Right atrium auricular region (tissue), 2 donors: ENCODE results near the gene TBC1D9. TPM values are rescaled to one million over a fixed set of nuclear protein-coding genes. Genes with fewer than 3 reads are reported as not detected.

Experiments
- DNase-seq: peaks from one replicate; pipeline ENCODE4 v3.0.0-alpha.2; 2019; ENCODE audit warnings: low spot score
- H3K27ac ChIP-seq, 2 donors: fragments of 200-600 bp; sonication (generic); 1 replicate in 1 of 2; 2 replicates in 1 of 2; pipeline ENCODE4 v1.5.1; 2016 to 2019
- H3K27me3 ChIP-seq, 2 donors: fragments of 200-600 bp; sonication (generic); one replicate each; pipeline versions ENCODE4 v1.5.1 to v1.6.0; 2017 to 2019
- H3K36me3 ChIP-seq: fragments of 200-600 bp; sonication (generic); one replicate; pipeline ENCODE4 v1.5.1; 2016
- H3K4me1 ChIP-seq, 2 donors: fragments of 200-600 bp; sonication (generic); one replicate each; pipeline versions ENCODE4 v1.5.1 to v1.6.0; 2017 to 2019
- H3K4me3 ChIP-seq, 2 donors: fragments of 200-600 bp; sonication (generic); 1 replicate in 1 of 2; 2 replicates in 1 of 2; pipeline ENCODE4 v1.5.1; 2017 to 2019; ENCODE audit warnings: mild to moderate bottlenecking in 1 of 2, moderate library complexity in 1 of 2
- H3K9me3 ChIP-seq, 2 donors: fragments of 200-600 bp; sonication (generic); one replicate each; pipeline ENCODE4 v1.5.1; 2019
- total RNA-seq, 2 donors: library from RNA; depleted of rRNA; stranded (reverse); fragments of >200 nt; gene quantifications; one replicate each; pipeline ENCODE4 v1.1.0, GENCODE V29; 2016
- TF ChIP-seq, protein P1 (sequence below), 2 donors: fragments of 200-600 bp; sonication (generic); IDR thresholded peaks; one replicate each; pipeline ENCODE4 v1.5.1; 2019; ENCODE audit warnings: antibody characterized with exemption in 2 of 2

TBC1D9 gene
- total RNA-seq, 2 donors from 2014 or later, result 10.9 to 18.8 TPM

GRCh38 chr4:140764785-140765392 is 8.7 kb upstream of the TBC1D9 start:
- Histone ChIP-seq H3K27ac (no peak overlapping the region), H3K4me3 (no peak overlapping the region), H3K36me3 (no peaks in the 10 kb centered on the region), H3K4me1 (no peaks in the 10 kb centered on the region), H3K27me3 (no peaks in the 10 kb centered on the region), H3K9me3 (no peaks in the 10 kb centered on the region)
- no peak for DNase-seq
- TF ChIP-seq, protein P1, sequence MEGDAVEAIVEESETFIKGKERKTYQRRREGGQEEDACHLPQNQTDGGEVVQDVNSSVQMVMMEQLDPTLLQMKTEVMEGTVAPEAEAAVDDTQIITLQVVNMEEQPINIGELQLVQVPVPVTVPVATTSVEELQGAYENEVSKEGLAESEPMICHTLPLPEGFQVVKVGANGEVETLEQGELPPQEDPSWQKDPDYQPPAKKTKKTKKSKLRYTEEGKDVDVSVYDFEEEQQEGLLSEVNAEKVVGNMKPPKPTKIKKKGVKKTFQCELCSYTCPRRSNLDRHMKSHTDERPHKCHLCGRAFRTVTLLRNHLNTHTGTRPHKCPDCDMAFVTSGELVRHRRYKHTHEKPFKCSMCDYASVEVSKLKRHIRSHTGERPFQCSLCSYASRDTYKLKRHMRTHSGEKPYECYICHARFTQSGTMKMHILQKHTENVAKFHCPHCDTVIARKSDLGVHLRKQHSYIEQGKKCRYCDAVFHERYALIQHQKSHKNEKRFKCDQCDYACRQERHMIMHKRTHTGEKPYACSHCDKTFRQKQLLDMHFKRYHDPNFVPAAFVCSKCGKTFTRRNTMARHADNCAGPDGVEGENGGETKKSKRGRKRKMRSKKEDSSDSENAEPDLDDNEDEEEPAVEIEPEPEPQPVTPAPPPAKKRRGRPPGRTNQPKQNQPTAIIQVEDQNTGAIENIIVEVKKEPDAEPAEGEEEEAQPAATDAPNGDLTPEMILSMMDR (IDR thresholded peaks at IDR 0.05), result no peak

DNA sequence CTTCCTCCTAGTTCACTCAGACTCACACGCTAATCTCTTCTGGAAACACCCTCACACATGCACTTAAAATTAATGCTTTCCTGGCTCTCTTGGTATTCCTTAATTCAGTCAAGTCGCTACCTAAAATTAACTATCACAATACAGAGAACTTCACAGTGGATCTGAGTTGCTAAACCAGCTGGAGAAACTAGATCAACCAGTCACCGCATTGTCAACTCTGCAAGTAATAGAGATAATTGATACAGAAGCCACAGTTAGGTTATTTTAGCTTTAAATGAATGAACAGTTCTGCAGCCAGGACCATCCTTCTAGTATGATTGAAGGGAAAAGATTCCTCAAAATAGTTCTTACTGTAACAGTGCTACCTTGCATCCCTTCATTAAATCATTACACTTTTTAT is 6.0 kb upstream of the TBC1D9 start:
- Histone ChIP-seq H3K36me3 (no peaks in the 10 kb centered on the region), H3K27me3 (no peaks in the 10 kb centered on the region), H3K4me1 (no peaks in the 10 kb centered on the region), H3K27ac (no peak overlapping the region), H3K4me3 (no peak overlapping the region), H3K9me3 (no peaks in the 10 kb centered on the region)
- TF ChIP-seq, protein P1 (IDR thresholded peaks at IDR 0.05), result no peak
- no peak for DNase-seq

- no peaks in the 10 kb centered on the region for H3K4me1 ChIP-seq
- no peaks in the 10 kb centered on the region for H3K36me3 ChIP-seq
- H3K9me3 ChIP-seq, result no peaks in the 10 kb centered on the region
- peak overlapping the region; percentile 89 to 90 for H3K4me3 ChIP-seq
- TF ChIP-seq, protein P1 (IDR thresholded peaks at IDR 0.05), result no peak
- no peak for DNase-seq
- H3K27me3 ChIP-seq, result no peaks in the 10 kb centered on the region
- H3K27ac ChIP-seq, result peak overlapping the region; percentile 98 to 99
Measured at GRCh38 chr4:140757232-140757630, 1.0 kb upstream of the TBC1D9 start.

- H3K36me3 ChIP-seq, result no peaks in the 10 kb centered on the region
- TF ChIP-seq, protein P1 (IDR thresholded peaks at IDR 0.05), result no peak
- H3K27me3 ChIP-seq, result no peaks in the 10 kb centered on the region
- peak; percentile 61 for DNase-seq
- peak overlapping the region; percentile 98 to 99 for H3K27ac ChIP-seq
- no peaks in the 10 kb centered on the region for H3K9me3 ChIP-seq
- no peaks in the 10 kb centered on the region for H3K4me1 ChIP-seq
- H3K4me3 ChIP-seq, result peak overlapping the region; percentile 89 to 90
Measured at GRCh38 chr4:140755774-140756318, 339 bp downstream of the TBC1D9 start.

DNA sequence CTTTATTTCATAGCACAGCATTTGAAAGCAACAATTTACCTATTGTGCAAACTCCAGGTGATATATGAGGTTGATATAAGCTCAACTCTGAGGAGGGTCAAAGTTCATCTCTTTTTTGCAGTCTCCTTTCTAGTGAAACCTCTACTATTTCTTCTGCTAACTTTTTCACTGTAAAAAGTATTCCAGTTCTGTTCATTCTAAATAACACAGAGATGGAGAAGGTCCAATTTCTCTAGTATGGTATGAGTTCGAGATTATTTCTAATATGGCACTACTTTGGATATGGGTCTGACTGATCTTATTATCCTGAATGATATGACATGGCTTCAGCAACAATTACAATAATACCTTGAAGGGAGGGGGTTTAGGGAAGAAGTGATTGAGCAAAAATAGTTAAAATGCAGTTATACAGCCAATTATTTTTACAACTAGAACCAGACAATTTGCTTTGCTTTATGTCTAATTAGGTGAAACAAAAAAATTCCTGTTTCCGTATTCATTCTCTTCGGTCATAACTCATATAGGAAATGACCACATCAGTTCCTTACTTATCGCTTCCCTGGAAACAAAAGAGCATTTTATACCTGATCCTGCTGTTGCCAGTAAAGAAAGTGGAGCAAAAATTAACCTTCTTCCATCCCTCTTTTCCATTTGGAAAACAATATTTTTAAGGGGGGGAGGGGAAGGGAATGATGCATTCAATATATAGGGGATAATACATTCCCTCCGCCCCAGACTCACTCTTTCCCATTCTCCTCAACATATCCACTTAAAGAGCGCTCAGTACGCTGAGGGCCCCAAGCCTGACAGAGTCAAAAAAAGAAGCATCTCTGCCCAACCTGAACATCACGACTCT is 1.0 kb downstream of the TBC1D9 start:
- DNase-seq, result no peak
- H3K27ac ChIP-seq, result peak overlapping the region; percentile 98 to 99
- TF ChIP-seq, protein P1 (IDR thresholded peaks at IDR 0.05), result no peak
- peak overlapping the region; percentile 89 to 90 for H3K4me3 ChIP-seq
- no peaks in the 10 kb centered on the region for H3K36me3 ChIP-seq
- no peaks in the 10 kb centered on the region for H3K27me3 ChIP-seq
- no peaks in the 10 kb centered on the region for H3K9me3 ChIP-seq
- H3K4me1 ChIP-seq, result no peaks in the 10 kb centered on the region
